GM19043 (cell line): ENCODE results near the gene RNF145.

Experiments used
- ATAC-seq: cut with Tn5 transposase; IDR thresholded peaks from one replicate; pipeline ENCODE4 v1.9.1; 2021; ENCODE audit warnings: low read depth; ENCODE audit not compliant: unreplicated experiment

RNF145 gene

GRCh38 chr5:159198063-159199036 is 11.0 kb downstream of the RNF145 start:
- ATAC-seq, result peak; percentile 96

DNA sequence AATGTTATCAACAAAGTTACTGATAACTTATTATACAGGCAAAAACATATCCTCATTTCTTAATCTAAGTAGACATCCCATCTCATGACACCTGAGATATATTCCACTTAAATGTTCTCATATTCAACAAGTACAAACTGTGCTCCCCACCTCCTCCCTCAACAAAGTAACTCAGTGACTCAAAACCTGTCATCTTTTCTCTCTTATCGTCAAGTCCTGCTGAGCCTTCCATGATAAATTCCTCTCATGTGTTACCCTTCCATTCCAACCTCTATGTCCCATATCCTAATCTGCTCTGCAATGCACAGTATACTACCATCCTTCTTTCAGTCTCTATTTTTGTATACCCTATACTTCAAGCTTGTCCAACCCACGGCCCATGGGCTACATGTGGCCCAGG is 13.6 kb downstream of the RNF145 start:
- ATAC-seq, result no peak

DNA sequence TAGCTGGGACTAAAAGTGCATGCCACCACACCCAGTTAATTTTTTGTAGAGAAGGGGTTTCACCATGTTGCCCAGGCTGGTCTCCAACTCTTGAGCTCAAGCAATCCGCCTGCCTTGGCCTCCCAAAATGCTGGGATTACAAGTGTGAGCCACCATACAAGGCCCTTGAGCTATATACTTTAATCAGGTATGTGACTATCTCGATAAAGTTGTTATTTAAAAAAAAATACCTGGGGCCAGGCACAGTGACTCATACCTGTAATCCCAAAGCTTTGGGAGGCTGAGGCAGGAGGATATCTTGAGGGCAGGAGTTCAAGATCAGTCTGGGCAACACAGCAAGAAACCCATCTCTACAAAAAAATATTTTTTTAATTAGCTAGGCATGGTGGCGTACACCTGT is 19.2 kb downstream of the RNF145 start:
- ATAC-seq, result no peak

GRCh38 chr5:159189310-159189709 is 20.0 kb downstream of the RNF145 start:
- no peak for ATAC-seq

GRCh38 chr5:159187719-159188118 is 21.6 kb downstream of the RNF145 start:
- ATAC-seq, result no peak

GRCh38 chr5:159186319-159186718 is 23.0 kb downstream of the RNF145 start:
- no peak for ATAC-seq

DNA sequence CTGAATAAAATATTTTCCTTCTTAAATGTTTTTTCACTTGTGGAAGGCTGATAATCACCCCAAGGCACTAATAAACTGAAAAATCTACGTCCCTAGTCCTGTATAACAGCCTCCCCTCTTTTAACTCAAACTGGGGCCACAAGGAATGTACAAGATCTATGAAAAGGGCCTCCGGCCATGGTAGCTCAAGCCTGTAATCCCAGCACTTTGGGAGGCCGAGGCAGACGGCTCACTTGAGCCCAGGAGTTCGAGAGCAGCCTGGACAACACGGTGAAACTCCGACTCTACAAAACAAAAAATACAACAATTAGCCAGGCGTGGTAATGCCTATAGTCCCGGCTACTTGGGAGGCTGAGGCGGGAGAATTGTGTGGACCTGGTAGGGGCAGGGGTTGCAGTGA is 23.6 kb downstream of the RNF145 start:
- ATAC-seq, result no peak

DNA sequence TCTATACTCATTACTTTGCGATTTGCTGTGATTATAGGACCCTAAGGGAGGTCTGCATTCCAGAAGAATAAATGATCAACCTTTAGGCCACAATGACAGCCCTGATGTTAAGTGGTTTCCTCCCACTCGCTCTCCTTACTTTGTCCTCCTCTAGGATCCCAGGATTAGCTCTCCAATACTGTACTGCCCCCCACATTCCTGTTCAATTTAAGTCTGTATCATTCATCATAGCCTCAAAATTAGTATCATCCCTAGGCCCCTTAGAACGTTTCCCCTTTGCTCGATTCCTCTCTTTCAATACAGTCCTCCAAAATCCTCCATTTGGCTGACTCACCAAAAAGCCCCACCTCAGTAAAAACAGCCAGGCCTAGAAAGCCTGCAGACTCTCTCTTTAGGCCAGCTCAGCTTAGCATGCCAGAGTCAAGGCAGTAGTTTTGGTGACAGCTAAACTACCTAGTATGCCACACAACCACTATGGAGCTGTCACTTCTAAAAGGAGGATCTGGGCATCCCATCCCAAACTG is 24.4 kb downstream of the RNF145 start:
- ATAC-seq, result no peak

- no peak for ATAC-seq
Measured at GRCh38 chr5:159184236-159184635, 25.1 kb downstream of the RNF145 start.

DNA sequence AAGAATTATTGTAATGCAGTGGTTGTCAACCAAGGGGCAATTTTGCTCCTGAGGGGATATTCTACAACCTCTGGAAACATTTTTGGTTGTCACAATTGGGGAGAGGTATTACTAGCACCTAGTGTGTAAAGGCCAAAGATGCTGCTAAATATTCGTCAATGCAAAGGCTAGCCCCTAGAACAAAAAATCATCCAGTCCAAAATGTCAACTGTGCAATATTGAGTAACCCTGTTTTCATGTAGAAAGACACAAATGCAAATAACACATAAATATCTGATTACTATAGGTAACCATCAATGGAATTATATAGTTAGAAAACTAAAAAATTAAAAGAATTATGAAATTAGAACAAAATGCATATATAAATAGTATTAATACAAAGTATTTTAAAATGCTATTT is 26.1 kb downstream of the RNF145 start:
- no peak for ATAC-seq

DNA sequence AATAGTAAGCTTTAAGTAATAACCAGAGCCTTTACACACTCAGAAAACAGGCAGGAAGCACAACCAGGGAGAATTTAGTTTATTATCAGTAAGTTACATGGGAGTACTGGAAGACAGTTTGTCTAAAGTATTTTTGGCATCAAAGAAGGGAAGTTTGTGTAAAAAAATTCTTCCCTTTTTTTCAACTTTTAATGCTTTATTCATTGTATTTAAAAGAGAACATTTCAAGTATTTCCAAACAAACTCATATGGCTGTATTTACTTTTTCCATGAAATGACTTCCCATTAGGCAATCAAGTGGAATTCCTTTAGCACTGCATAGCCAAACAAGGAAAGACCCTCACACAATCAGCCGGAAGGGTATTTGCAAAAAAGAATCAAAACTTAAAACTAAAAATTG is 26.7 kb downstream of the RNF145 start:
- no peak for ATAC-seq

GRCh38 chr5:159181651-159182050 is 27.7 kb downstream of the RNF145 start:
- ATAC-seq, result no peak

- ATAC-seq, result no peak
Measured at GRCh38 chr5:159181152-159181551, 28.2 kb downstream of the RNF145 start.

- ATAC-seq, result no peak
Measured at GRCh38 chr5:159179529-159180305, 29.6 kb downstream of the RNF145 start.

DNA sequence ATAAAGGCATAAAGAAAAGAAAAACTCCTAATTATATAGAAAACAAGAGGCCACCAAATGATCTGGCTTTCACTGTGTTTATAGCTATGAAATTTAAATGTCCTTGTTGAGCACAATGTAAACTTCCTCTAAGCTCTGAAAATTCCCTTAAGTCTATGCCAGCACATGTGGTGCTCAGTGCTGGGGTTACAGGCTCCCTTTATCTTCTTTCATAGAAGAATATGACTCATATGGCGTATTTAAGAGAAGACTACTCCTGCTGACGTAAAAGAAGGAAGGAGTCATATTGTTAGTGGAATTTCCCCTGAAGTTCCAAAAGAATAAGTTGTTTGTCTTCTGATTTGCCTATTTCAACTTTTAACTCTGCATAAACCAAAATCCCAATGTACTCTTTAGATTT is 30.4 kb downstream of the RNF145 start:
- ATAC-seq, result peak; percentile 63

DNA sequence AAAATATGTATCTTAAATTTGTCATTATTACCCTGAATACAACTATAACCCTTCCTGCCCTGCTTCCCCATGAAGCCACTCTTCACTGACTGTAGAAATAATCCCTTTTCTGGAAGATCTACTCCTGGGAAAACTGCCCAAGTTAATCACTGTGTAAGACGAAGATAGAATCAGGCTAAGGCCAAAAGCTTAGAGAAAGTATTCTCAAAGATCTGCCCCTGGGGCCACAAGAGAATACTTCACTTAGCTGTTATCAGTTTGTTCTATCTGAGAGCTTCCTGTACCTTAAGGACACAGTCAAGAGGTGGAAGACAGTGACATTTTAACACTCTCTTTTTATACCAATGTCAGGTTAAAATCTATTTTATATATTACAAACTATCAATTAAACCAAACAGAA is 33.8 kb downstream of the RNF145 start:
- no peak for ATAC-seq

- no peak for ATAC-seq
Measured at GRCh38 chr5:159174511-159175168, 34.7 kb downstream of the RNF145 start.

DNA sequence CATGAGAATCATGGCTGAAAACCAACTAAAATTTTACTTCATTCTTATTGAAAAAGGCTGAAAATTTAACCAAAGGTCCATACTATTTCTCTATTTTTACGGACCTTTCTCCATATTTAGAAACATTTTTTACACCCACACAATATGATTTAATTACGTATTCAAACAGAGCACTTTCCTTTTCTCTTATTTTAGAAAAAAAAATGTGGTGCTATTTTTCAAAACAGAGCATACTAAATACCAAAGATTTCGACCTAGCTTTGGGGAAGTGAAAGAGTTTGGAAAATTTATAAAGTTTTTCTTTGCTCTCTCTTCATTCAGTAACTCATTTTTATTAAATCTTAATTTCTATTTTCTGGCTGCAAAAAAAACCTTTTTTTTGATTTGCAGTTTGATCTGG is 38.1 kb downstream of the RNF145 start:
- no peak for ATAC-seq

DNA sequence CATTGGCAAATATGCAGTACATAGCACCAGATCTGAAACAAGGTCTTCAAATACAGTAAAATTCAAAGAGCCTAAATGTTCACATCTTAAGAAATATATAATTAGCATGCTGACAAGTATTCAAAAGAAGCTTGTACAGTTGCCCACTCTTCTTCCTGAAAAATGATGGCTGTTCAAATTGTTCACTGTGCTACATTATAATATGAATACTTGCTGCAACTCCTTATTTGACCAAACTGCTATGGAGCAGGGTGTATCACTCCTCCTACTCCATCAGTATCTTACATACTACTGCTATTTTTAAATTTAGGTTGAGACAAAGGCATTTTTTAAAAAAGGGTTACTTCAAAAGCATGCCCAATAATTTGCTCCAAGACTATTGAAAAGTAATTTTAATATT is 39.3 kb downstream of the RNF145 start:
- no peak for ATAC-seq

DNA sequence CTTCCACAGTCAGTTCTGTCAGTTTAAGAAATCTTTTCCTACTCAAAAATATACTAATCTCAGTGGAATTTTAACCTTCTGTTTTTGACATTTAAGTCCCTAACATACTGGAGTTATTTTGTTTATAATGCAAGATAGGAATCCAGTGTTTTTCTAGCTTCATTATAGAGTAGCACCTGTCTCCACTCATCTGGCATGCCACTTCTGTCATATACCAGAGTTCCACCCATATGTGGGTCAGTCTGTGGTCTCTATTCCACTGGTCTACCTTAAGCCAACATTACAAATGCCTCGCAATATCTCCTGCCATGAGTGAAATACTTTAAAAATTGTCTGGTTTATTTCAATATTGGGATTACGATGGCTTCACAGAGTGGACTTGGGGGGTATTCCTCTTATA is 42.9 kb downstream of the RNF145 start:
- no peak for ATAC-seq

- ATAC-seq, result no peak
Measured at GRCh38 chr5:159163701-159164046, 45.7 kb downstream of the RNF145 start.
